ENCODE results near the gene ARVCF. TPM values are rescaled to one million over a fixed set of nuclear protein-coding genes. Genes with fewer than 3 reads are reported as not detected.

Gene ARVCF
- total and polyA plus RNA-seq, 2 of the 8 experiments (the other 6 are each of a cell fraction or from before 2014, with no cell fraction given): 31.0 to 43.2 TPM

GRCh38 chr22:20062043-20062765 is 45.6 kb upstream of the ARVCF start:
- Histone ChIP-seq H3K4me1 (replicated peaks in 1 of 4; ENCODE audit: control insufficient read depth in 3 of 4, insufficient read depth in 4 of 4, low read length in 3 of 4) (no peaks in the 10 kb centered on the region), H3K79me1 (ENCODE audit: low read depth, low read length) (no peaks in the 10 kb centered on the region), H2BK12ac (ENCODE audit: low read depth, low read length) (no peak overlapping the region), H2BK15ac (ENCODE audit: low read length) (no peak overlapping the region), H3K4me2 (ENCODE audit: insufficient read depth in 1 of 2, low read depth in 2 of 2, low read length in 2 of 2) (no peak overlapping the region), H4K8ac (ENCODE audit: extremely low read depth, insufficient read depth, low read length) (no peak overlapping the region), H2BK20ac (ENCODE audit: low read length) (no peak overlapping the region), H3K18ac (ENCODE audit: extremely low read depth, low read length) (no peak overlapping the region), H2BK120ac (replicated peaks; ENCODE audit: low read depth, low read length) (no peak overlapping the region), H3K79me2 (ENCODE audit: control insufficient read depth in 1 of 2, insufficient read depth in 2 of 2, low read length in 2 of 2) (no peaks in the 10 kb centered on the region), H3K23ac (ENCODE audit: insufficient read length) (no peak overlapping the region), H3K56ac (replicated peaks; ENCODE audit: insufficient read length, low read depth, low read length) (no peak overlapping the region), H3K27ac (ENCODE audit: low read depth, low read length) (no peak overlapping the region), H3K9me3 (ENCODE audit: insufficient read depth in 2 of 2, low read depth in 1 of 2, low read length in 1 of 2) (no peaks in the 10 kb centered on the region), H3K36me3 (ENCODE audit: control insufficient read depth in 2 of 4, insufficient read depth in 4 of 4, low read length in 3 of 4) (no peaks in the 10 kb centered on the region), H2AFZ (ENCODE audit: low read length) (no peak overlapping the region), H2AK5ac (ENCODE audit: low read depth, low read length) (no peak overlapping the region), H4K20me1 (replicated peaks in 1 of 2; ENCODE audit: control insufficient read depth in 1 of 2, insufficient read depth in 2 of 2, low read length in 2 of 2) (peaks cover 0 to 9% of the 10 kb centered on the region in 2 experiments), H3K23me2 (ENCODE audit: low read depth, low read length) (0 out of 2 replicates have a peak, but pooled peaks cover 2% of the 10 kb centered on the region), H3K14ac (ENCODE audit: insufficient read length) (no peak overlapping the region), H3K4me3 (ENCODE audit: extremely low read depth in 1 of 4, insufficient read depth in 2 of 4, low read depth in 3 of 4, low read length in 4 of 4) (no peak overlapping the region), H3K4ac (replicated peaks; ENCODE audit: insufficient read length, low read depth, low read length) (no peak overlapping the region), H4K5ac (ENCODE audit: insufficient read length, low read depth, low read length) (no peak overlapping the region), H4K91ac (replicated peaks; ENCODE audit: insufficient read length, low read length) (no peak overlapping the region), H2BK5ac (ENCODE audit: low read depth, low read length) (no peak overlapping the region), H3K27me3 (replicated peaks in 1 of 4; ENCODE audit: control insufficient read depth in 3 of 4, extremely low read depth in 1 of 4, insufficient read depth in 3 of 4, low read length in 3 of 4) (no peaks in the 10 kb centered on the region), H3K9ac (replicated peaks in 1 of 4; ENCODE audit: extremely low read depth in 1 of 4, low read depth in 3 of 4, low read length in 3 of 4) (no peak overlapping the region)
- ChIA-PET CTCF (ENCODE audit: partially characterized antibody) (interaction anchor here (0.6 to 1.8 kb wide), 12 partner anchors 9 to 526 kb away, joined by 3 to 9 read pairs (median 4); no protein-coding TSS in a partner anchor), POLR2A (ENCODE audit: partially characterized antibody) (interaction anchor here (1.0 kb wide), 1 partner anchor 31 kb away, joined by 3 read pairs; no protein-coding TSS in a partner anchor)
- TF ChIP-seq FOSL1 (IDR thresholded peaks at IDR 0.05; ENCODE audit: insufficient read depth, low read depth, low read length): no peak
- no peak for TF ChIP-seq POLR2A (IDR thresholded peaks at IDR 0.05; ENCODE audit: control extremely low read depth in 1 of 2, low read depth in 2 of 2, low read length in 2 of 2)
- no peak for TF ChIP-seq BRCA1 (IDR thresholded peaks at IDR 0.05; ENCODE audit: low read depth, low read length)
- no peak for TF ChIP-seq EZH2 (IDR thresholded peaks at IDR 0.05; ENCODE audit: low read depth, low read length, severe bottlenecking)
- TF ChIP-seq RFX5 (IDR thresholded peaks at IDR 0.05; ENCODE audit: borderline replicate concordance, low read depth, low read length): no peak
- no peak for TF ChIP-seq BACH1 (IDR thresholded peaks at IDR 0.05; ENCODE audit: low read length)
- no peak for FAIRE-seq
- WGBS, 2 experiments (ENCODE audit: extremely low coverage in 1 of 2, insufficient coverage in 1 of 2, insufficient read length in 1 of 2, insufficient replicate concordance in 2 of 2, low coverage in 1 of 2, low lambda C conversion rate in 2 of 2, missing lambda C conversion rate in 1 of 2): 93% methylated on average over 11 of the region's 18 CpGs; no CpG with 5 or more reads in 1 of the 2 experiments
- DNase-seq (ENCODE audit: low read depth in 1 of 2, low spot score in 2 of 2): no peak
